Stimulated activated CD8-positive, alpha-beta memory T cell treated with anti-CD3 and anti-CD28 coated beads, Interleukin-7, amount 100 ng/mL, for 24 hours (primary cell): ENCODE data around the gene NOL12.
"Not testable (repeated sequence)": the region's sequence is repeated elsewhere in the genome, so short reads cannot be mapped to it uniquely, and the experiment has no call there.

Experiments used
- DNase-seq: peaks from one replicate; pipeline ENCODE4 v3.0.0-alpha.2; 2020; ENCODE audit warnings: low read depth

NOL12 gene

DNA sequence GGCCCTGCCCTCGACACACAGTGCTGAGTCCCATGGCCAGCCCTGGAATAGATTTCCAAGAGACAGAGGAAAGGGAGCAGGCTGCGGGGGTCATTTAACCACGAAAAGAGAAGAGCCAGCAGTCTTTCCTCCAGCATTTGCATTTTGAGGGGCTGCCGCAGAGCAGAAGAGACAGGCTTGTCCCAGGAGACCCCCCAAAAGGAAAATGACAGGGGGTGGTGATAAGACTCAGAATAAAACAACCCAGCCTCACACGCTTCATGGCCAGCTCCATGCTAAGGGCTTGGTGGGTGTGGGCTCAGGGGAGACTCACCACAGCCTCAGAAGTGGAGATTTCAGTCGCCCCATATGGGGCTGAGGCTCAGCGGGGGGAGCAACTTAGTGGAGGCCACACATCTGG is 27.6 kb downstream of the NOL12 start:
- no peak for DNase-seq

DNA sequence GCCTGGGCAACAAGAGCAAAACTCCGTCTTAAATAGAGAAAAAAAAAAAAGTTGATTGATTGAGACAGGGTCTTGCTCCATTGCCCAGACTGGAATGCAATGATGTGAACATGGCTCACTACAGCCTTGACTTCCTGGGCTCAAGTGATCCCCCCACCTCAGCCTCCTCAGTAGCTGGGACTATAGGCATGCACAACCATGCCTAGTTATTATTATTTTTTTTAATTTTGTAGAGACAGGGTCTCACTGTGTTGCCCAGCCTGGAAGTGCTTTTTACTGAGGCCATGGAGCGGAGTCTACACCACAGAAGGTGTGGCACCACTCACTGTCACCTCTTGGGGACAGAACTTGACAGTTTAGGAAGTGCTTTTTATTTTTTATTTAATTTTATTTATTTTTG is 28.5 kb downstream of the NOL12 start:
- DNase-seq = no peak

DNA sequence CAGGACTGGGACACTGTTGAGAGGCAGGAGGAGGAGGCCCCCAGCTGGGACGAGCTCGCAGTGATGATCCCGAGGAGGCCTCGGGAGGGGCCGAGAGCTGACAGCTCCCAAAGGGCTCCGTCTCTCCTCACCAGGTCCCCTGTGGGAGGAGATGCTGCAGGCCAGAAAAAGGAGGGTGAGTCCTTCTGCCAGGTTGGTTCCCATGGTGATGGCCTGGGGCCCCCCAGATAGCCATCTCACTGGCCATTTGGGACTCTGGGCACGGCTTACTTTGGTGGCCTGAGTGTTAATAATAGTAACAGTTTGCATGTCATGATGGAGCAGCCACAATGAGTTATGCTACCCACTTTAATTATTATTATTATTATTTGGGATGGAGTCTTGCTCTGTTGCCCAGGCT is 29.6 kb downstream of the NOL12 start:
- no peak for DNase-seq

DNA sequence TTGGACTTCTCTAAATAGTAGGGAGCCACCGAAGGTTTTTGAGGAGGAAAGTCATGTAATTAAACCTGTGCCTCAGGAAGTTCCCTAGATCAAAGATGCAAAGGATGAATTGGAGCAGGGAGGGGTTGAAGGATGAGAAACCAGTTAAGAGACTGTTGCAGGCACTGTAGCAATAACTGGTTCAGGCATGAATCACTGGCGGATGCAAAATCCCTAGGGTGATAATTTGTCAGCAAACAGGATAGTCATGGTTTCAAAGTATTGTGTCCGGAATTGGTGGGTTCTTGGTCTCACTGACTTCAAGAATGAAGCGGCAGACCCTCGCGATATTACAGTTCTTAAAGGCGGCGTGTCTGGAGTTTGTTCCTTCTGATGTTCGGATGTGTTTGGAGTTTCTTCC is 30.6 kb downstream of the NOL12 start:
- DNase-seq = no peak

DNA sequence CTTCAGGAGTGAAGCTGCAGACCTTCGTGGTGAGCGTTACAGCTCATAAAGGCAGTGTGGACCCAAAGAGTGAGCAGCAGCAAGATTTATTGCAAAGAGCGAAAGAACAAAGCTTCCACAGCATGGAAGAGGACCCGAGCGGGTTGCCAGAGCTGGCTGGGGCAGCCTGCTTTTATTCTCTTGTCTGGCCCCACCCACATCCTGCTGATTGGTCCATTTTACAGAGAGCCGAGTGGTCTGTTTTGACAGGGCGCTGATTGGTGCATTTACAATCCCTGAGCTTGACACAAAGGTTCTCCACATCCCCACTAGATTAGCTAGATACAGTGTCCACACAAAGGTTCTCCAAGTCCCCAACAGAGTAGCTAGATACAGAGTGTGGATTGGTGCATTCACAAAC is 31.1 kb downstream of the NOL12 start:
- DNase-seq = not testable (repeated sequence)

DNA sequence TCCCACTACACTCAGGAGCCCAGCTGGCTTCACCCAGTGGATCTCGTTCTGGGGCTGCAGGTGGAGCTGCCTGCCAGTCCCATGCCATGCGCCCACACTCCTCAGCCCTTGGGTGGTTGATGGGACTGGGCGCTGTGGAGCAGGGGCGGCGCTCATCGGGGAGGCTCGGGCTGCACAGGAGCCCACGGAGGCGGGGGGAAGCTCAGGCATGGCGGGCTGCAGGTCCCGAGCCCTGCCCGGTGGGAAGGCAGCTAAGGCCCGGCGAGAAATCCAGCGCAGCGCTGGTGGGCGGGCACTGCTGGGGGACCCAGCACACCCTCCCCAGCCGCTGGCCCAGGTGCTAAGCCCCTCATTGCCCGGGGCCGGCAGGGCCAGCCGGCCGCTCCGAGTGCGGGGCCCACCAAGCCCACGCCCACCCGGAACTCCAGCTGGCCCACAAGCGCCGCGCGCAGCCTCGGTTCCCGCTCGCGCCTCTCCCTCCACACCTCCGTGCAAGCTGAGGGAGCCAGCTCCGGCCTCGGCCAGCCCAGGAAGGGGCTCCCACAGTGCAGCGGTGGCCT is 31.7 kb downstream of the NOL12 start:
- not testable (repeated sequence) for DNase-seq

DNA sequence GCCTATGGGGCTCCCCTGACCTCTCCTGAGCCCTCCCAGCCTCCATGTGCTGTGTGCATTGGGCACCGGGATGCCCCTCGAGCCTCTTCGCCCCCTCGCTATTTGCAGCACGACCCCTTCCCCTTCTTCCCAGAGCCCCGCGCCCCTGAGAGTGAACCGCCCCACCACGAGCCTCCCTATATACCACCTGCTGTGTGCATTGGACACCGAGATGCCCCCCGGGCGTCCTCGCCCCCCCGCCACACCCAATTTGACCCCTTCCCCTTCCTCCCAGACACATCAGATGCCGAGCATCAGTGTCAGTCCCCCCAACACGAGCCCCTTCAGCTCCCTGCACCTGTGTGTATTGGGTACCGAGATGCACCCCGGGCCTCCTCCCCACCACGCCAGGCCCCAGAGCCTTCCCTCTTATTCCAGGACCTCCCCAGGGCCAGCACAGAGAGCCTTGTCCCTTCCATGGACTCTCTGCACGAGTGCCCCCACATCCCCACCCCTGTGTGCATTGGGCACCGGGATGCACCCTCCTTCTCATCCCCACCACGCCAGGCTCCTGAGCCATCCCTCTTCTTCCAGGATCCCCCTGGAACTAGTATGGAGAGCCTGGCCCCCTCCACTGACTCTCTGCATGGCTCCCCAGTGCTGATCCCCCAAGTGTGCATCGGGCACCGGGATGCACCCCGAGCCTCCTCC is 39.6 kb downstream of the NOL12 start:
- DNase-seq = no peak

DNA sequence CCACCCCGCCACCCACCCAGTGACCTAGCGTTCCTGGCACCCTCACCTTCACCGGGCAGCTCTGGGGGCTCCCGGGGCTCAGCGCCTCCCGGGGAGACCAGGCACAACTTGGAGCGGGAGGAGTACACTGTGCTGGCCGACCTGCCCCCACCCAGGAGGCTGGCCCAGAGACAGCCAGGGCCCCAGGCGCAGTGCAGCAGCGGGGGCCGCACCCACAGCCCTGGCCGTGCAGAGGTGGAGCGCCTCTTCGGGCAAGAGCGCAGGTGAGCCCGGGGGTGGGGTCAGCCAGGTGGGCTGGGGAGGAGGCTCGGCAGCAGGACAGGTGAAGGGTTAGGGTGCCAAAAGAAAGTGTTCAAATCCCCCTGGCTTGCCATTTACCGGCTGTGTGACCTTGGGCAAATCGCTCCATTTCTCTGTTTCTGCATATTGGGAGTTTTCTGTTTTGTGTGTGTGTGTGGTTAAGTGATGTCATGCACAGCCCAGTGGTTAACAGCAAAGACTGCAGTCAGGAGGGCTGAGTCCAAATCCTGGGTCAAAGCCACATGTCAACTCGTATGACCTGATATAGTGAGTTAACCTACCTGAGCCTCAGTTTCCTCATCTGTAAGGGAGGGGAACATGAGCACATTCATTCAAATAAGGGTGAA is 40.2 kb downstream of the NOL12 start:
- DNase-seq = no peak

DNA sequence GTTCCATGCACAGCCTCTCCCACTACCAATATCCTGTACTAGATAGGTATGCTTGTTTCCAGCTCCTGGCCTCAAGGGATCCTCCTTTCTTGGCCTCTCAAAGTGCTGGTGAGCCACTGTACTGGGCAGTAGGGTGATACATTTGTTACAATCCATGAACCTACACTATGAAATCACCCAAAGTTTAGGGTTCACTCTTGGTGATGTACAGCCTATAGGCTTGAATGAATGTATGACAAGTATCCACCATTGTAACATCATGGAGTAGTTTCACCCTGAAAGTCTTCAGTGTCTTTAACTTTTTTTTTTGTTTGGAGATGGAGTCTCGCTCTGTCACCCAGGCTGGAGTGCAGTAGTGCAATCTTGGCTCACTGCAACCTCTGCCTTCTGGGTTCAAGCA is 42.5 kb downstream of the NOL12 start:
- no peak for DNase-seq

DNA sequence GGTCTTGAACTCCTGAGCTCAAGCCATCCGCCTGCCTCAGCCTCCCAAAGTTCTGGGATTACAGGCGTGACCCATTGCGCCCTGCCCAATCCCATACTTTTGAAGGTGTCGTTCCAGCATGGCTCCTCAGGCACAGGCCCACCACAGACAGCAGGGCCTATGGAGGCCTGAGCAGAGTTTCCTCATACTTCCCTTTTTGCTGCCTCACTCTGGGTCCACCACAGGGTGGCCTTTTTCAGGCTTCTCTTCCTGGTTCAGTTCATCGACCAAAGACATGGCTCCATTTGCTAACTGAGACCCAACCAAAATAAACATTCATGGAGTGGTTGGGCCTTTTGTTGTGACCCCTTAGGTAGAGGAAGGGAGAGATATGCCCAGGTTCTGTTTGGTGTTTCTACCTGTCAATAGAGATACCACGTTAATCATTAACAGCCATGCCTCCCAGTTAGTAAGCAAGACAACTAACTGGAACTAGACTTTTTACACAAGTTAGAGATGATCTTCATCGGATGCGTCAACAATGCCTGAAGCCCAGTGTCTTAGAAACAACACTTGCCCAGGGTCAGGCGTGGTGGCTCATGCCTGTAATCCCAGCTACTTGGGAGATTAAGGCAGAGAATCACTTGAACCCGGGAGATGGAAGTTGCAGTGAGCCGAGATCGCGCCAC is 45.8 kb downstream of the NOL12 start:
- no peak for DNase-seq

DNA sequence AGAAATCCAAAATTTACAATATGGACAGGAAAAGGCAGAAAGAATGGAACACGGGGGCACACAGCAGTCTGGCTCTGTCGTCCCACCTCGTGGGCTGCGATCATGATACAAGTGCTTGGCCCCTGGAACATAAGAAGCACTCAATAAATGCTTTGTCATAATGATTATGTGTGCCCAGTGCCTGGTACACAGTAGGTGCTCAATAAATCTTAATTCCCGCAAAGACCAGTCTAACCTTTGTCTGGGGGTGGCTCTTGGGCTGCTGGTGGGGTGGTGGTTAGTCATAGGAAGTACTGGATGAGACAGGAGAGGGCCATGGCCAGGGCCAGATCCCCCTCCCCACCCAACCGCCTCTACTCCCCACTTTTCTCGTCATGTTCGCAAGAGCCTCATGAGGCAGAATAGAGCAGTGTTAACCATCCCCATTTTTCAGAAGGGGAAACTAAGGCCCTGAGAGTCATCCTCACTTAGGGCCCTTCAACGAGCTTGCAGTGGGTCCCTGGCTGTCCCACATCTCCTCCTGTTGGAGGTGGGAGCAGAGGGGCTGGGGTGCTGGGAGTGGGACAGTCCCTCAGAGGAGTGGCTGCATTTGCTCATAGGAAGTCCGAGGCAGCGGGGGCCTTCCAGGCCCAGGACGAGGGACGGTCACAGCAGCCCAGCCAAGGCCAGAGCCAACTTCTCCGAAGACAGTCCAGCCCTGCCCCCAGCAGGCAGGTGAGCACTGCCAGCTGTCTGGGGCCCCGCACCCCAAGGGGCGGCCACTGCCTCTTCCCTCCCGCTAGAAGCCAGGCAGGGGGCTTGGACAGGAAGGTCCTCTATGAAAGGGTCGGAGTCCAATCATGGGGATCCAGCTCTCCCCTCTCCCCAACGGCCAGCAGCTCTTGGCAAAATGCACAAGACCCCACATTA is 46.8 kb downstream of the NOL12 start:
- no peak for DNase-seq

DNA sequence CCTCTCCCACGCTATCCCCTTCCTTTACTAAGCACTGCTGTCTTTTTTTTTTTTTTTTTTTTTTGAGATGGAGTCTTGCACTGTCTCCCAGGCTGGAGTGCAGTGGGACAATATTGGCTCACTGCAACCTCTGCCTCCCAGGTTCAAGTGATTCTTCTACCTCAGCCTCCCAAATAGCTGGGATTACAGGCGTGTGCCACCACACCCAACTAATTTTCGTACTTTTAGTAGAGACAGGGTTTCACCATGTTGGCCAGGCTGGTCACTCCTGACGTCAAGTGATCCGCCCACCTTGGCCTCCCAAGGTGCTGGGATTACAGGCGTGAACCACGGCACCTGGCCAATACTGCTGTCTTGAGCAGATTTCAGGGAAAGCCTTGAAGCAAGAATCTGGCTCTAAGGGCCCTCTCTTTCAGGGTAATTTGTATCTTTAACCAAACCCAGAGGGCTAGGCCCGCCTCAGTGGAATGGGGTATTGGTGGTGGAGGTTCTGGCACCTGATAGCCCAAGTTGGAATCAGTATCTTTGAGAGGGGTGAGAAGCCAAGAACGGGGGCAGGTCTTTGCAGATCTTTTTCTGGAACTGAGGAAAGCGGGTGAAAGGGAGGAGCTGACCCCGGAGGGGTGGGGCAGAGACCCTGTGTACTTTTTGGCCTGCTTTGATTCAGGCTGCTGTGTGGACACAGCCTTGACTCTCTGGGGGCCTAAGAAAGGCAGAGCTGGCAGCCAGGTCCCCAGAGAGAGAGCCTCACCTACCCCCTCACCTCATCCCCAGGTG is 47.7 kb downstream of the NOL12 start:
- DNase-seq = no peak

DNA sequence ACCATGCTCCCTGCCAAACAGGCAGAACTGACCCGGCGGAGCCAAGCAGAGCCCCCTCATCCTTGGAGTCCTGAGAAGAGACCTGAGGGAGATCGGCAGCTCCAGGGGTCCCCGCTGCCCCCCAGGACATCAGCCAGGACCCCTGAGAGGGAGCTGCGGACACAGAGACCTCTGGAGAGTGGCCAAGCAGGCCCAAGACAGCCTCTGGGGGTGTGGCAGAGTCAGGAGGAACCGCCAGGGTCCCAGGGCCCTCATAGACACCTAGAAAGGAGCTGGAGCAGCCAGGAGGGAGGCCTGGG is 48.2 kb downstream of the NOL12 start:
- no peak for DNase-seq

DNA sequence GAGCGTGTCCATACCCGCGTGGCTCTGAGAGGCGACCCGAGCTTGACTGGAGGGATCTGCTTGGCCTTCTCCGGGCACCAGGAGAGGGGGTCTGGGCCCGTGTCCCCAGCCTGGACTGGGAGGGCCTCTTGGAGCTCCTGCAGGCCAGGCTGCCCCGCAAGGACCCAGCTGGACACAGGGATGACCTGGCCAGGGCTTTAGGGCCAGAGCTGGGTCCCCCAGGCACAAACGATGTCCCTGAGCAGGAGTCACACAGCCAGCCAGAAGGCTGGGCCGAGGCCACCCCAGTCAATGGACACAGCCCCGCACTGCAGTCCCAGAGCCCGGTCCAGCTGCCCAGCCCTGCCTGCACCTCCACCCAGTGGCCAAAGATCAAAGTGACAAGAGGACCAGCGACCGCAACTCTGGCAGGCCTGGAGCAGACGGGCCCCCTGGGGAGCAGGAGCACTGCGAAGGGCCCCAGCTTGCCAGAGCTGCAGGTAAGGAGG is 48.9 kb downstream of the NOL12 start:
- no peak for DNase-seq

DNA sequence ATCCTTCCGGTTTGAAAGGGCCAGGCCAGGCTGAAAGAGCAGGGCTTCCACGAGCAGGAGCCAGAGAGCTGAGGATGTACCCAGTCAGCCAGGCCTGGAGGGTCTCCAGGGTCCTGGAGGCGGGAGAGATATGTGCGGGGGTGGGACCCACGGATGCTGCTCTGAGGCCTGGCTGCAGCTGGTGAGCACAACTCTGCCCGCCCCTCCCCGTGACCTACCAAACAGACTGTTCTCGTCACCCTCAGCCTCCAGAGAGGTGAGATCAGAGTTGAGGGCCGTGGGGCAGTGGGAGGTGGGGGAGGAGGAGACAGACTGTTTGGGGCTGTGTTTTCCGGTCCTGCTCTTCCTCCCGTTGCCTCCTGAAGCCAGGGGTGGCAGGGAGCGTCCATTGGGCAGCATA is 52.9 kb downstream of the NOL12 start:
- DNase-seq = no peak

DNA sequence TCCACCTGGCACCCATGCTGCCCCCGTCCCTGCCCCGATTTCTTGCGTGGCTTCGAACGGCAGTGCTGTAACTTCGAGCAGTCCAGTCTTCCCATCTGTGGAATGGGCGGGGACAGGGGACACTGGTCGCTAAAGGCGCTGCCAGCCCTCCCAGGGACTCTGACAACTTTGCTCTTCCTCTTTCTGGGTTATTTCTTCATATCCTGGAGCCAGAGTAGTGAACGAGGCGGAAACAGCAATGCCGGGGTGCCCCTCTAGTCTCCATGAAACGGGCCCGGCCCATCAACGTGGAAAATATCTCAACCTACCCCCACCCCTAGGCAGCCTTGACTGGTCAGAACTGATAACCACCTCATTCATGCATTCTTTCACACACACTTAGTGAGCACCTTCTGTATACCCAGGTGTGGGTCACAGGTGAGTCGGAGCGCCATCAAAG is 53.5 kb downstream of the NOL12 start:
- no peak for DNase-seq

DNA sequence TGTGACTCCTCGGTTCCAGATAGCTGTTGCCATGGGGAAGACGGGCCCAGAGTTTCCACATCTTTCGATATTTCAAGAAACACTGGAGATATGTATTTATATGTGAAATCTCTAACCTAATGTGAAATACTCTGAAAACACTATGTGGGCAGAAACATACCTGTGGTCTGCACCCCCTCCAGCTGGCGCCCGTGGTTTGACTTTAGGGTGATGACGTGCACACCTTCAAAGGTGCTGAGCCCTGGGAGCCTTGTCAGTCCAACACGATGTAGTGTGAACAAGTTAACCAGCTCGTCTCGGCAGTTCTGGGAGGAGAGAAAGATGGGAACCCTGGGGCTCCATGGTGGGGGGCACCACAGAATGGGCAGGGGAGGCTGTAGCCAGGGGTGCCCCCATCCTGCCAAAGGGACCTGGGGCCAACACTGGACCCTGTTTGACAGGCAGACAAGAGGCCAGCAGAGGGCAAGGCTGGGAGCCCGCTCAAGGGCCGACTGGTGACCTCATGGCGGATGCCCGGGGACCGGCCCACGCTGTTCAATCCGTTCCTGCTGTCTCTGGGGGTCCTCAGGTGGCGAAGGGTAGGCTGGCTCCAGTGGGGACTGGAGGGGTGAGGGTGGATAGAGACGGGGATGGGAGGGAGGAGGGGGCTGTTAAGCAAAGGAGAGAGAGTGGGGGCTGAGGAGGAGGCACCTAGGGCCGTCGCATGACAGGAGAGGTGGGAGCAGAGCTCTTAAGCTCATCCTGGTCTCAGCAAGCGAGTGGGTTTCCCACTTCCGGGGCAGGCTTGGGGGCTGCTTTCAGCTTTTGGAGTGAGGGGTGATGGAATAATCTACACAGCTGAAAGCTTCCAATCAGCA is 54.5 kb downstream of the NOL12 start:
- DNase-seq = no peak

DNA sequence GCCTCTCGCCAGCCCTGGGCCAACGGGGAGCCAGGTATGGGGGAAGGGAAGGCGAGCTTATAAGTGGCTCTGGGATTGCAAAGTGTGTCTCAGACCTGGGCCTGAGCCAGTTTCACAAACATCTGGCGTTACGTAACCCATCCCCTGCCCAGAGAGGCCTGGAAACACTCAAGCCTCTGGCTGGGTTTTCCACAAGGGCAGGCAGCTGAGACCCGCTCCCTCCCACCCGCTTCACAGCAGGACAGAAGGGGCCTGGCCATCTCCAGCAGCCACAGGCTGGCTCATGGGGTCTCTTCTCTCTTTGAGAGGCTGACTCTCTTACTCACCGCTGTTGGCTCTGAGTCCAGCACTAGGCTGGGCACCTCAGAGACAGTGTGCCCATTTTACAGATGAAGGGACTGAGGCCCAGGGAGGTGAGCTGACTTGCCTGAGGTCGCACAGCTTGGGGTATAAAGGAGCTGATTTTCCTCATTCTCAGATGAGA is 55.2 kb downstream of the NOL12 start:
- DNase-seq = no peak

DNA sequence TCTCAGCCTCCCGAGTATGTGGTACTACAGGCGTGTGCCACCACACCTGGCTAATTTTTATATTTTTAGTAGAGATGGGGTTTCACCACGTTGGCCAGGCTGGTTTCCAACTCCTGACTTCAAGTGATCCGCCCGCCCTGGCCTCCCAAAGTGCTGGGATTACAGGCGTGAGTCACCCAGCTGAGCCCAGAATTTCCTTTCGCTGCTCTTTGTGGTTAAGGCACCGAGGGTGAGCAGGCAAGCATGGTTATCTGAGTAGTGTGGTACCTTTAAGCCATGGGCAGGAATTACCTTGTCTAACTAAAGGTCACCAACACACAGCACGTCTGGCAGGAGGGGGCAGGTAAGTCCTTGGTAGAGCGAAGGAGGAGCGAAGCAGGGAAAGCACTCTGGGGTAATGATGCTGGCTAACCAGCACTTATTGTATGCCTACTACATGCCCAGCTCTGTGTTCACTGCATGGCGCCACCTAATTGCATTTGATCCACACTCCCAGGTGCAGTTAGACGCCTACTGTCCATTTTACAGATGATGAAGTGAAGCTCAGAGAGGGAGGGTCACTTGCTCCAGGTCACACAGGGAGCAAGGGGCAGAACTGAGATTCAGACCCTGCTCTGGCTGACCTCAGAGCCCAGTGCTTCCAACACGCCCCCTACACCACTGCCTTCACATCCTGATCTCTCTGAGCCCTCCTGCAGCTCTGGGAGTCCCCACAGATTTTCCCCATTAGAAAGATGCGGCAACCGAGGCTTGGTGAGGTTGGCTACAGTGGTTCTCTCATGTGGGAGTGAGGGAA is 56.4 kb downstream of the NOL12 start:
- no peak for DNase-seq
